Muscle layer of colon (tissue), 2 donors: ENCODE results near the gene HEPN1.

ENCODE experiments used
- H3K27ac ChIP-seq: one replicate; pipeline ENCODE4 v1.7.0; 2013; ENCODE audit warnings: low read depth, mild to moderate bottlenecking, low read length, moderate library complexity
- H3K27me3 ChIP-seq, 2 donors: one replicate each; pipeline ENCODE4 v1.7.0; 2013; ENCODE audit warnings: low read length in 2 of 2, mild to moderate bottlenecking in 2 of 2; ENCODE audit not compliant: insufficient read depth in 2 of 2, control insufficient read depth in 1 of 2
- H3K36me3 ChIP-seq: one replicate; pipeline ENCODE4 v1.7.0; 2013; ENCODE audit warnings: mild to moderate bottlenecking, low read length; ENCODE audit not compliant: insufficient read depth
- H3K4me1 ChIP-seq: one replicate; pipeline ENCODE4 v1.7.0; 2013; ENCODE audit warnings: mild to moderate bottlenecking, low read length; ENCODE audit not compliant: insufficient read depth
- H3K4me3 ChIP-seq, 2 donors: one replicate each; pipeline ENCODE4 v1.7.0; 2013; ENCODE audit warnings: low read length in 2 of 2, low read depth in 1 of 2, mild to moderate bottlenecking in 1 of 2, moderate library complexity in 1 of 2
- H3K9ac ChIP-seq: one replicate; pipeline ENCODE4 v1.7.0; 2013; ENCODE audit warnings: low read length
- H3K9me3 ChIP-seq: one replicate; pipeline ENCODE4 v1.7.0; 2013; ENCODE audit warnings: mild to moderate bottlenecking, low read length
- donor health status: abdominal sarcoma.
- donor health status: Adenocarcinoma of cecum.

The HEPN1 gene

DNA sequence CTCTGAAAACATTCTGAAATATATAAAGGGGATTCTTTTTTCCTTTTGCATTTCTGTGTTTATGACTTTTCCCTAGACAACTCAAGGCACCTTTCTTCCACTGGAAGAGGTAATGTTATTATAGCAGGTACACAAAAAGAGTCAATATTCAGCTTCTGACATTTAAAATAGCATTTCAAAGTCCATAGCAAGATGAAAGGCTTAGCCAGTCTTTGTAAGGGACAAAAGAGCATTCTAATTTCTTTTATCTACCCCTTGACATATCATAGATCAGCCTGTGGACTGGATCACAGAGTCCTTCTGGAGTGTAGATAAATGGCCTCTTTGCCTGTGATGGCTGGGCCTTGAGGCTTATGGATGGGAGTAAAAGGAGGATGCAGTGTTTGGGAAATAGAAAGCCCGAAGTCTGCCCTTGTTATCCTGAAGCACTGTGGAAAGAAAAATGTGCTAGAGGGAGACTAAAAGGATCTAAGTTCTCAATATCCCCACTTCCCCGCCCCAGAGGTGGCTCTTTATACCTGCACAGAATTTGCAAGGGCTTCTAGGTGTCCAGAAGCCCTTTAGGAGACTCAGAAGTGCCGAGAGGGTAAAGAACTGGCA is 18.4 kb downstream of the HEPN1 start:
- no peak overlapping the region for H3K27ac ChIP-seq
- H3K4me1 ChIP-seq, result no peaks in the 10 kb centered on the region
- H3K9me3 ChIP-seq, result no peaks in the 10 kb centered on the region
- no peaks in the 10 kb centered on the region for H3K36me3 ChIP-seq
- H3K27me3 ChIP-seq, result no peaks in the 10 kb centered on the region
- H3K9ac ChIP-seq, result no peak overlapping the region
- no peak overlapping the region for H3K4me3 ChIP-seq

DNA sequence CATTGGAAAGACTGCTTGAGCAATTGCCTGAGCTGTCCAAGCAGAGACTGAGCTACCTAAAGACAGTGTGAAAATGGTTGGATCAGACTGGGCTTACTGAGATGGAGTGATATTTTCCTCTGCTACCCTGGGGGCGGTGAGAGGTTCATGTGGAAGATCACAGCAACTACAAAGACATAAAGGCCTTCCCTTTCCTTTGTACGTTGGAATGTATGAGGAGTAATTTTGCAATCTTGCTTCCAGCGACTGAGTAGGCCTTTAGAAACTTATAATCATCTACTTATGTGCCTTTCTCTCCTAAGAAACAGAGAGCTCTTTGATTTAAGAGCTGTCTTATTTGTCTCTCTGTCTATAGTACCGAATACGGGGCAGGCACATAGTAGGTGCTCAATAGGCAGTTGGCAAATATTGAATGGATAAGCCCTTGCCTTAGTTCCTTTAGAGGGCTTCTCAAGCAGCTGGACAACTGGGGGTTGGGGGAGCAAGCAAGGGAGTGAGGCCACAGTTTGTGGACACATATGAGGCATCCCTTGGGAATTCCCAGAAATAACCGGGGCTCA is 19.2 kb downstream of the HEPN1 start:
- H3K36me3 ChIP-seq, result no peaks in the 10 kb centered on the region
- no peaks in the 10 kb centered on the region for H3K27me3 ChIP-seq
- H3K4me3 ChIP-seq, result no peak overlapping the region
- no peak overlapping the region for H3K27ac ChIP-seq
- H3K4me1 ChIP-seq, result no peaks in the 10 kb centered on the region
- no peak overlapping the region for H3K9ac ChIP-seq
- H3K9me3 ChIP-seq, result no peaks in the 10 kb centered on the region

DNA sequence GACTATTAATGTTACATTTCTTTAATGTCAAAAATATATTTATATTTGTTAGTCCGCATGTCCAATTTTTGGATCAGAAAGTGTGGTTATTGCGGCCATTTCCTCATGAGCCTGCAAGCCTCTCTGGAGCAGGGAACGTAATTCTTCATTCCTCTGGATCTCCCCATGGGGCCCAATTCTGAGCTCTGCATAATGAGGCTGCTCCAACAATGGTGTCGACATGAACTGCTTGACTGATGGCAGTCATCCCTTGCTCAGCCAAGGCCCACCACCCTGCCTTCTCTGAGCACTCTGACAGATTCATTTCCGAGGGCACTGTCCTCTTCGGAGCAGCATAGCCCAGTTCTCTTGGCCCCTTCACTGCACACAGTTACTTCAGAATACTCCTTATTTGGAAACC is 19.9 kb downstream of the HEPN1 start:
- no peaks in the 10 kb centered on the region for H3K9me3 ChIP-seq
- no peaks in the 10 kb centered on the region for H3K36me3 ChIP-seq
- H3K4me3 ChIP-seq, result no peak overlapping the region
- H3K27ac ChIP-seq, result no peak overlapping the region
- no peak overlapping the region for H3K9ac ChIP-seq
- no peaks in the 10 kb centered on the region for H3K27me3 ChIP-seq
- H3K4me1 ChIP-seq, result no peaks in the 10 kb centered on the region

DNA sequence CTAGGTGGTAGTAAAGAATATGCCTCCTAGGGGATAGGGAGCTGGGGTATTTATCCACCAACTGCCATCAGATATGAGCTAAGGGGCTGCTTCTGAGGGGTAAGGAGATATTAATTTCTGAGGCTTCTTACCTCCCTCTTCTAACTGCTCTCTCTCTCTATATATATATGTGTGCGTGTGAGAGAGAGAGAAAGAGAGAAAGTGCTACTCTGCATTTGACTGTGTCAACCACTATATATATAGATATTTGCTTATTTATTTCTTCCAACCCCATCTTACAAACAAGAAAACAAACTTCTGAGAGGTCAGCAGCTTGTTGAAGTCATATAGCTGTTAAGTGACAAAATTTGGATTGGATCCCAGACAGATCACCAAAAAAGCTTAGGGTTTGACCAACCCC is 22.7 kb downstream of the HEPN1 start:
- H3K9ac ChIP-seq, result no peak overlapping the region
- H3K27me3 ChIP-seq, result no peaks in the 10 kb centered on the region
- no peak overlapping the region for H3K4me3 ChIP-seq
- no peak overlapping the region for H3K27ac ChIP-seq
- H3K4me1 ChIP-seq, result no peaks in the 10 kb centered on the region
- H3K9me3 ChIP-seq, result no peaks in the 10 kb centered on the region
- H3K36me3 ChIP-seq, result no peaks in the 10 kb centered on the region

DNA sequence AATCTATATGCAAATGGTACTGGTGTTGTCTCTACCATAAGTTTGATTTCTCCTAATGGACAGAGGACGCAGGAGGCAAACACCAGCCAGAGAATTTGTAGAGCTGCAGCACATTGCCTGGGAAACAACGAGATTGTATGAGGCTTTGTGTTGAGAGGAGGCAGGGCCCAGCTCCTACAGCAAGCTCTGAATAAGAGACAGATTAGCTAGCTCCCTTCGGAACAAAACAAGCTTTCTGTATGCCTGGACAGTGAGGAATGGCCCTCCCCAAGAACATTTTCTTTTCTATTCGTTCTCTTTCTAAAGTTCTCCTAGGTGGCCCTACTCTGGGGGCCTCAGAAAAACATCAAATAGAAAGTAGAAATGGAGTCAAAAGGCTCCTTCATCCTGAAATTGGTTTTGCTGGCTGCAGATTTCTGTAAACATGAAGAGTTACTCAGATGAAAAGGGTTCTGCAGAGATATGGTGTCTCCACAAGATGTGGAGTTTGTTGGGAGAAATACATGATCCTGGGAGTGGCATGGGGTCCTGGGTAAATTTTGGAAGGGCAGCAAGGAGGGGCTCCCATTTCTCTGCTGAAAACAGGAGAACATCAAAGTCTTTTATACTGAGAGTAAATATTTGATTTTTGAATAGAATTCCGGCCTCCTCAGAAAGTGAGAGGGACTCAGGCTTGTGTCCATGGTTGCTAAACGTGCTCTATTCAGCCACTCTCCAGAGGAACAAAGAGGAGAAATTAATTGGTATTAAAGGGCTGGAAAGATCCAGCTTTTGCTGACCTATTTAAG is 23.6 kb downstream of the HEPN1 start:
- Histone ChIP-seq H3K27me3 (no peaks in the 10 kb centered on the region), H3K4me3 (no peak overlapping the region), H3K27ac (no peak overlapping the region), H3K9ac (no peak overlapping the region), H3K36me3 (no peaks in the 10 kb centered on the region), H3K4me1 (no peaks in the 10 kb centered on the region), H3K9me3 (no peaks in the 10 kb centered on the region)

DNA sequence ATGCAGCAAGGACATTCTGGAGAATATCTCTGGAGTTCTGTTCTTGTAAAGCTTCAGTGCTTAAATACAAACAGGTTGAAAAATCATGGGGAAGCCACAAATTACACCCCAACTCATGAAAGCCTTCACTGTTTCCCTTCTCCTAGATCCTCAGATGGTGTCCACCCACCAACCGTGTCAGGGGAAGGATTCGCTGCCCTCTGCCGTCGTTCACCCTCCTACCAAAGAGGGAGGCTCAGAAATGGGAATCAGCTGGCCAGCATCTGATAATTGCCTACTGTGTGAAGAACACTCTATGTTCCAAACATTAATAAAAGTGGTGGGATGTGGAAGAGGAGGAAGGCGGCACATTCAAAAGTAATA is 24.2 kb downstream of the HEPN1 start:
- no peaks in the 10 kb centered on the region for H3K9me3 ChIP-seq
- H3K9ac ChIP-seq, result no peak overlapping the region
- H3K27me3 ChIP-seq, result no peaks in the 10 kb centered on the region
- H3K4me1 ChIP-seq, result no peaks in the 10 kb centered on the region
- H3K4me3 ChIP-seq, result no peak overlapping the region
- H3K27ac ChIP-seq, result no peak overlapping the region
- no peaks in the 10 kb centered on the region for H3K36me3 ChIP-seq

DNA sequence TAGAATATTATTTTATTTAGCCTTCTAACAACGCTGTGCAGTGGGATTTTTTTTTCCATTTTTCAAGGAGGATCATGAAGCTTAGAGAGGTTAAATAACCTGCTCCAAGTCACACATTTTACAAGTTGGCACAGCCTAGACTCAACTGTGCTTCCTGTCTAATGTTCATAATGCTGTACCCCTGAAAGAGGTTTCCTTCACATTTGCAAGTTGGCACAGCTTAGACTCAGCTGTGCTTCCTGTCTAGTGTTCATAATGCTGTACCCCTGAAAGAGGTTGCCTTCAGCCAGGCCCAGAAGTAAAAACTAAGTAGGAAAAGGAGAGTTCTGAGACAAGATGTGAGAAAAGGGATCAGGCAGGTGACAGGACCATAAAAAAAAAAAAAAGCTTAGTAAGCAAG is 24.7 kb downstream of the HEPN1 start:
- H3K27me3 ChIP-seq, result no peaks in the 10 kb centered on the region
- H3K4me1 ChIP-seq, result no peaks in the 10 kb centered on the region
- H3K9ac ChIP-seq, result no peak overlapping the region
- no peaks in the 10 kb centered on the region for H3K36me3 ChIP-seq
- H3K27ac ChIP-seq, result no peak overlapping the region
- no peak overlapping the region for H3K4me3 ChIP-seq
- H3K9me3 ChIP-seq, result no peaks in the 10 kb centered on the region

DNA sequence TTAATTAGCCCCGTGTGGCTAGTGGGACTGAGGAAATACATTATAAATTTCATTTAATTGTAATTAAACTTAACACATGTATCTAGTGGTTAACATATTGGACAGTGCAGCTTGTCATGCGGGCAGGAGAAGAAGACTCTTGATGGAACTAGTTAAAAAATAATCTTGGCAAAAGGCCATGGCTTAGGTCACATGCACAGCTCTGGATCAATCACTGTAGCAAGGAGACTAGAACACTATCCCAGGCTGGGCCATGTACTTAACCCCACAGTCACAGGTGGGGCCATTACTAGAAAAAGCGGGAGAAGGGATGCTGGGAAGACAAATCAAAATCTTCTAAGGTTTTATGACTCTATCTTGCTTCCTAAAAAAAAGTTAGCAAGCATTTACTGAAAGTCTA is 25.5 kb downstream of the HEPN1 start:
- Histone ChIP-seq H3K27me3 (no peaks in the 10 kb centered on the region), H3K36me3 (no peaks in the 10 kb centered on the region), H3K27ac (no peak overlapping the region), H3K4me3 (no peak overlapping the region), H3K9me3 (no peaks in the 10 kb centered on the region), H3K4me1 (no peaks in the 10 kb centered on the region), H3K9ac (no peak overlapping the region)

DNA sequence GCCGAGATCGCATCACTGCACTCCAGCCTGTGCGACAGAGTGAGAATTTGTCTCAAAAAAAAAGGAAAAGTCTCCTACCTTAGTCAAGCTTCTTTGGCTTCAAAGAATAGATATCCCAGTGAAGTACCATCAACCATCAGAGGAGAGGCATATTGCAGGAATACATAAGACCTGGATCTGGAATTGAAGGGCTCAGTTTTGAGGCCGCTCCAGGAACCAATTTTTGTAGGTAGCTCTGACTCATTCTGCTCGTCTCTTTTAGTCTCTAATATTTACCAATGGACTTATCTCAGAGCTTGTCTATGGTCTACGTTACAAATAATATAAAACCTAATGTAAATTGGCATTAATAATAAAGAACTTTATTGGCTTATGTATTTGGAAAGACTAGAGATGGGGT is 26.8 kb downstream of the HEPN1 start:
- no peaks in the 10 kb centered on the region for H3K9me3 ChIP-seq
- H3K27me3 ChIP-seq, result no peaks in the 10 kb centered on the region
- no peaks in the 10 kb centered on the region for H3K36me3 ChIP-seq
- no peak overlapping the region for H3K4me3 ChIP-seq
- H3K27ac ChIP-seq, result no peak overlapping the region
- H3K4me1 ChIP-seq, result no peaks in the 10 kb centered on the region
- H3K9ac ChIP-seq, result no peak overlapping the region

DNA sequence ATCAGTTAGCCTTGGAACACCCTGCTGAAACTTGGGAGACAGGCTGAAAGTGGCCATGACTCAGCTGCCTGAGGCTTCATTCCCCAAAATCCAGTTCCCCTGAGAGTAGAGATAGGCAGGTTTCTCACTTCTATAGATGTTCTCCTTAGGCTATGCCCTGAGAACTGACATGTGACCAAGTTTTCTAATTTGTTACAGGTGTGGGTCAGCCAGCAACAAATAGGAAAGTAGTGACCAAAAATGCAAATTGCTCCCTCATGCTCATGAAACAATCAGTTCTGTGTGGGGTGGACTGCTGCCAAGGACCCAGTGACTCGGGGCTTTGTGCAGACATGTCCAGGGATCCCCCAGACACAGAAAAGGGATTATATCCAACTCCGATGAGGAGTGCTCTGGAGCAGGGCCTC is 27.7 kb downstream of the HEPN1 start:
- Histone ChIP-seq H3K27me3 (no peaks in the 10 kb centered on the region), H3K9ac (no peak overlapping the region), H3K9me3 (no peaks in the 10 kb centered on the region), H3K36me3 (no peaks in the 10 kb centered on the region), H3K4me3 (no peak overlapping the region), H3K4me1 (no peaks in the 10 kb centered on the region), H3K27ac (no peak overlapping the region)

DNA sequence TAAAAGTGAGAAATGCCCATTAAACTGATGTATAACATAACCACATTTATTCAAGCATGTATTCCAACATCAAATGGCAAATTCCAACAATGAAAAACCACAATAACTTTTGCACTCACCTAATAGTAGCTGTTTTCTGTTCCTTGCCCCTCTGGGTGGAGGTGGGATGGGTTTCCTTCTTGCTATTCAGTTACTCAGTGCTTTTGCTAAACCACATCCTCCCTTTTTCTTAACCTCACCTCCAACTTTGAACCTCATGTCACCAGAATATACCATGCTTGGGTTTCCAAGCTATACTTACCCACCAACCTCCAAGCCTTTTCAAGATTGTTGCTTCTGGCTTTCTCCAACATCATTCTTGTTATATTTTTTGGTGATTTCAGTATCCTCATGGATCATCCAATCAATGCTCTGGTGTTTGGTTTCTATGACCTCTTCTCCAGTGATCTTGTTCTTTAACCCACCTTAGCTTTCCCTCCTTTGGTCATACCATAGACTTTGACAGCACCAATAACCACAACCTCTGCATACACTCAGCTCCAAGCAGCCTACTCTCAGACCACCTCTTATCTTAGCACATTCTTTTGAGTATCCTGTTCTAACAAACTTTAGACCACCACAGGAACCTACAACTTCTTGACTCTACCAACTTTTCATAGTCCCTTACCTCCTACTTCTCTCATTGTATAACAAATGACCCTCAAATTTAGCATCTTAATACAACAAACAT is 31.7 kb downstream of the HEPN1 start:
- no peaks in the 10 kb centered on the region for H3K9me3 ChIP-seq
- no peaks in the 10 kb centered on the region for H3K27me3 ChIP-seq
- peaks cover 14% of the 10 kb centered on the region for H3K4me1 ChIP-seq
- no peak overlapping the region for H3K27ac ChIP-seq
- H3K36me3 ChIP-seq, result no peaks in the 10 kb centered on the region
- no peak overlapping the region for H3K4me3 ChIP-seq
- H3K9ac ChIP-seq, result no peak overlapping the region
